UCSD-AML1 (cell line): ENCODE results near the gene DPYSL3.

Source experiments
- DNase-seq: peaks from one replicate; lab custom pipeline; 2025; ENCODE audit not compliant: unreplicated experiment; lab: John Stamatoyannopoulos, UW

The DPYSL3 gene

DNA sequence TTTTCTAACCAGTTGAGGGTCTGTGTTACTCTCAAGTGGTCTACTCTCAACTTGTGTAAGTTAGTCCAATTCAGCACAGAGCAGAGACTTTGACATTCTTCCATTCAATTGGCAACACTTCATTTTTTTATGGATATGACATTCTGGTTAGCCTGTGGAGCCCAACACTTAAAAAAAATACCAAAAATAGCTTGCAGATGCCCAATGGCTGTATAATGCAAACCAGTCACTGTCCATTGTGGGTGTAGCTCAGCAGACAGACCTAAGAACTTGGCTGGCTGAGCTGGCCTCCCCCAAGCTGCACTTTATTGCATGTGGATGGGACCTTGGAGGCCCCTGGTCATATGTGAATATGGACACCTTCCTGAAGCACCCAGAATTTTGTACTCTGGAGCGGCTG lies 103.2 kb downstream of the DPYSL3 start:
- DNase-seq, result no peak

DNA sequence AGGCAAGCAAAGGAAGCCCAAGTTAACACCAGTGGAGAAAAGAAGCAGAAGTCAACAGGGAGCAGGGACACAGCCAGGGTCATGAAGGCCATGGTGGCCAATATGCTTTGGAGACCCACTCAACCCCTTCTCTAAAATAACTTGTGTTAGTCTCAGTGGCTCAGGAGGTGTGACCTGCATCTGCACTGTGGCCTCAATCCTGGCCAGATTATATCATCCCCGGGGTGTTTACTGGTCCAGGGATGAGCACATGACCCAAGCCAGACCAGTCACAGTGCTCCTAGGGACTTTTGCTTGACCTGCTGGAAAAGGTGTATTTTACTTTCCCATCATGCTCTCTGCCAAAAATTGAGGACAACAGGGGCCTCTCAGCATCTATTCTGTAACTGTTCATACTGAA lies 105.2 kb downstream of the DPYSL3 start:
- DNase-seq, result no peak

DNA sequence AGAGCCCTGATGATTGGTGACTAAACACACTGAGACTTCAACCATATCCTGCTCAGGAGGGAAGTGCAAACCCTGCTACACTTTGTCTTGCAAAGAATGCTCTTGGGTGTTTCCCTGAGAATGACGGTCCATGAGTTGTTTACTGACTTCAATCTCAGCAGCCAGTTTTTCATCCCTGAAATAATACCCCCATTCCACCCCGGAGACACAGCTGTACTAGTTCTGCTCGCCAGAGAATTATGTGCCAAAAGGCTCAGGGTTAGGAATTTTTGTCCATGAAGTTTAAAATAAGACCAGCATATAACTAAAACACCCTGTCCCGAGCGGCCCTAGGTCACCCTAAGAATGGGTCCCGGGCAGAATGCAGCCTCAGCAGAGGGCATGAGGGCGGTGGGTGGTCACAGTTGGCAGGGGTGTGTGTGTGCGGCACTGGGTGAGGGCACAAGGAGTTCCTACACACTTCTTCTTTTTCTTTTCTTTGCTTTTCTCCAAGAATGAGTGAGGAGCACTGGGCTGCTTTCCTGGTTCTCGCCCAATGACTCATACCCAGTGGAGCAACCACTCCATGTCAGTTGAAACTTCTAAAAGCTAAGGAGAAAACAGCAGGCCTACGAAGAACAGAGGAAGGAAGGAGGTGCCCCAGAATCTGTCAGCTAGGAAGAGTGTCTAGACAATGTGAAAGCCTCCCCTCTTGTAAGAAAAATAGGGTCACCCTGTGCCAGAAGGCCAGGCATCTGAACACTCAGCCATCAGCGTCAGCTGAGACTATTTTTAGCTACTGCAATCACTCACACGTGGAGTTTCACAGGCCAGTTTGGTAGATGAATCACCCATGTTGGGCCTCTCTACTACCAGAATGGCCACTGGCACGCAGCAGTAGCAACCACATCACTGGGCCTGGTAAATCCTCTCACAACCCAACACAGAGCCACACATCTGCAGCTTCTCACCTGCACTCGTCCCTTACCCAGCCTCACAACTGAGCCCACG lies 105.9 kb downstream of the DPYSL3 start:
- no peak for DNase-seq

DNA sequence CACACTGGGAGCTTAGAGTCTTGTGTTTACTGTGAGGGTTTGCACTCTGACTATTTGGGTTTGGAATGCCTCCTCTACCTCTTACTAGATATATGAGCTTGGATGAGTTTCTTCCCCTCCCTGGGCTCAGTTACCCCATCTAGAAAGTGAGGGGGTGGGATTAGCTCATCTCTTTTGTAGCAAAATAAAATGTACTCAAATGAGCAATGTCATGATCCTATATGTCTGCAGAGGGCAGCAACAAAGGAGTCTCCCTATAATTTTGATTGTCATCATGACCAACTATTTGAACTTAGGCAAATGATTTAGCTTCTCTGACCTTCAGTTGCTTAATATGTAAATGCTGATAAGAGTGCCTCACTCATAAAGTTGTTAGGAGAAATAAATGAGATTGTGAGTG lies 109.0 kb downstream of the DPYSL3 start:
- no peak for DNase-seq

DNA sequence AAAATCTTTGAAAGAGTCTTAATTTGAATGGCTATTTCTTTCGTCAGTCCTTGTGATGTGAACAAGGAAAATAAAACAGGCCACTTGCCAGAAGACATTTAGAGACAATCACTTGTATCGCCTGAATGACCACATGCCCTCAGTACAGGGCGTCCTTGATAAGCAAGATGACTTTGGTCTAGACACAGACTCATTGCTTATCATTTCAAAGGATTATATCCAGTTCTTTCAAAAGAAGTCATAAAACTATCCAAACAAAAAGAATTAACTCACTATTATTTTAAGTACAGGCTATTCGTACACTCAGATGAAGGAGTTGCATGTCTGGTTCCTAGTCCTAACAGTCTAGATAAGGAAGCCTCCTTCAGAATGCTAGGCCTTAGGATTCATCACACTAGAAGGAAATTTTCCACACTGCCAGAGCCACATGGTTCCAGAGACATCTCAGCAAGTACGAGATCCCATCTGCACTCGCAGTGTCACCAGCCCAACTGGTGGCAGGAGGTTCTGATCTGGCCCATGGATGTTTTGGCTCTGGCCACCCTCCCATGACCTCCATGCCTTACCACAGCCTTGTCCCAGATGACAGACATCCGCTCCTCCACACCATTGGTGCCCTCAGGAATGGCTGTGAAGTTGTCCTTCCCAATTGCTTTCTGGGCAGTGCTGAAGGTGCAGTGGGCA lies 109.6 kb downstream of the DPYSL3 start:
- no peak for DNase-seq

DNA sequence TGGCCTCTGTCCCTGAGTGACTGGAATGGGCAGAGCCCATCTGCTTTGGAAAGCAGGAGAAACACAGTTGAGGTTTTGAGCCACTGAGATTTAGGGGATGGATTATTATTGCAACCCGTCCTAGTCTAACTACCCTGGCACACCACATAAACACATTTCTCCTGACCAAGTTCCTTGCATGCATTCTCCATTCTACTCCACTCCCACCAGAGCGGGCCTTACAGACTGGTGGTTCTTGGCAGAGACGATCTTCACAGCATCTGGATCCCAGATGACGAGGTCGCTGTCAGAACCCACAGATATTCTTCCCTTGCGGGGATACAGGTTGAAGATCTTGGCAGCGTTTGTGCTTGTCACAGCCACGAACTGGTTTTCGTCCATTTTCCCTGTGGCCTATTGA lies 111.0 kb downstream of the DPYSL3 start:
- no peak for DNase-seq

DNA sequence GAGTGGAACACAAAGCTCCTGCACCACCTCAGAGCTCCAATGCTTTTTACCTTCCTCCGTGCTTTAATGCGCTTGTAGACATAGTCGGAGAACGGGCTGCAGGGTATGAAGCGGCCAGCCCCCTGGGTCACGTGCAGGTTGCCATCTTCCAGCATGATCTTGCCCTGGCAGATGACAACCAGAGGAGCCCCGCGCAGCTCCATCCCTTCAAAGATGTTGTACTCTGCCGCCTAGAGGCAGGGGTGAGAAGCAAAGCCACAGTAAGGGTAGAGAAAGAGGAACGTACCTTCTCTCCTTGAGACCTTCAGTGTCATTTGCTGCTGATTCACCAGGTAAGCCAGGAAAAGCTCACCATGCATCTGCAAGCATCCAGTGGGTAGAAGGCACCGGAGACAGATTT lies 112.3 kb downstream of the DPYSL3 start:
- DNase-seq, result no peak

DNA sequence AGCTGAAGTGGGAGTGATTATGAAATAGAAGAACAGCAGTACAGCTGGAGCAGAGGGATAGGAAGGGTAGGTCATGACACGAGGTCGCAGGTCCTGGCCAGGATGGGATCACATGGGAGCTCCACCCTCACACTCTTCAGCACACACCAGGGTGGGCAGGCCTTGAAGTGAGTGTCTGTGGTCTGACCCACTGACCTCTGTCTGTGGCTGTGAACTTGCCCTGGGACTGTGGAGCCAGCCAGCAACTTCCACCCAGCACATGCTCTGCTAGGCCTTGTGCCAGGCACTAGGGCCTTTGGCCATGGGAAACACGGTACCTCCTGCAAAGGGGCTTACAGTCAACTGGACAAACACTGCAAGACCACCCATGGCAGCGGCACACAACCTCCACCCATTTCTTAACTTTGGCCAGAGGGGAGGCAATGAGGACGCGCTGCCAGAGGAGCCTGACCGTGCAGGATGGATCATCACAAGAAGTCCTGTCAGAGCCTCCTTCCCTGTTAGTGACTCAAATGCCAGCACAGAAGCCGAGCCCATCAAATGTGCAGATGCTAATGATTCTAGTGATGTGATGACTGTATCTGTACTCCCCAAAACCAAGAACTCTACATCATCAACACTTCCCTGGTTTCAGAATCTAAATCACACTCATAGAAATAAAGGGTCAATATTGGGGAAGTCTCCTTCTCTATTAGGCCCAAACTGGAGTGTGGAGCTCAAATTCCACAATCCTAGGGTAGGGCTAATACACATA lies 113.6 kb downstream of the DPYSL3 start:
- no peak for DNase-seq

DNA sequence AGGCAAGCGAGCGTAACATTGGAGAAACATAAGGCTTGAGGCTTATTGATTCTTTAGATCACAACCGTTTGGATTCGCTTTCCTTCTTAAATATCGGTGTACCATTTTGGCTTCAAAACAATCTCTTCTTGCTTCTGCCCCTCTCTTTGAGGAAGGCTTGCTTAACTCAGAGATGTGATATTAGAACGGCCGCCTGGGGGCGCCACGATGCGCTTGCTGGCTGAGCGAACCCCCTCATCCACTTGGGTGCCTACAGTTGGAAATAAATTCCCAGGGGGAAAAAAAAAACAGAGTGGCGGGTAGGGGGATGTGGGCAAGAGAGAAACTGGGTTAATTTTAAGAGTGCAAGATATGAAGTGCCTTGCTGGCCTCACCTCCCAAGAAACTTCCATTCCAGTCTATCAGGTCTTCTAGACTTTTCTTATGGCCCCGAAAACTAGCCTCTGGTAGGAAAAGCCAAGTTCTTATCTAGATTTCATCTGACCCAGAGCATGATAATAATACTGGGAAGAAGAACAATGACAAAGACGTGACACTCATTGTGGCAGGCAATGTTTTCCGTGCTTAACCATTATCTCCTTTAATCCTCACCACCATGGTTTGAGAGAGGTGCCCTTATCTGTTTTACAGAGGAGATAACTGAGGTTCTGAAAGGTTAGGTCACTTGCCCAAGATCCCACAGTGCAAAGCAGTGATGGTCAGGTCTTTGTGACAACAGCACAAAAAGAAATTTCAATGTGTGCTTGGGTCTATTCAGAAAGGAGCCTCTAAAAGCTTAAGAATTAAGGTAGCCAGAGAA lies 115.8 kb downstream of the DPYSL3 start:
- DNase-seq, result no peak

DNA sequence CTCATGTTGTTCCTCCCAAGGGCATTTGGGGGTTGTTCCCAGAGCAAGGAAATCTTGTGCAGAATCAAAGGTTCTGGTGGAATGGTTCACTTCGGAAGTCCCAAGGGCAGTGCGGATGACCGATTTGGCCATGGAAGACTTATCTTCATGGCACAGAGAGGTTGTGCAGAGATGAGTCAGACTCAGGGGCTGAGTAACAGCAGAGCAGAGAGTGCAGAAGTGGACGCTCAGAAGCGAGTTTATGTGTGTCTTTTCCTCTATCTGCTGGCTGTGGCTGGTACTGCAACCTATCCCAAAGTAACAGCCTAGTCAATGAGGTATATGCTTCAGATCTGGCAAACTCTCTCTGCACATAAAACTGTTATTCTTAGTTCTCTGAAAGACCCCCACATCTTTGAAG lies 118.1 kb downstream of the DPYSL3 start:
- DNase-seq, result peak; percentile 11

DNA sequence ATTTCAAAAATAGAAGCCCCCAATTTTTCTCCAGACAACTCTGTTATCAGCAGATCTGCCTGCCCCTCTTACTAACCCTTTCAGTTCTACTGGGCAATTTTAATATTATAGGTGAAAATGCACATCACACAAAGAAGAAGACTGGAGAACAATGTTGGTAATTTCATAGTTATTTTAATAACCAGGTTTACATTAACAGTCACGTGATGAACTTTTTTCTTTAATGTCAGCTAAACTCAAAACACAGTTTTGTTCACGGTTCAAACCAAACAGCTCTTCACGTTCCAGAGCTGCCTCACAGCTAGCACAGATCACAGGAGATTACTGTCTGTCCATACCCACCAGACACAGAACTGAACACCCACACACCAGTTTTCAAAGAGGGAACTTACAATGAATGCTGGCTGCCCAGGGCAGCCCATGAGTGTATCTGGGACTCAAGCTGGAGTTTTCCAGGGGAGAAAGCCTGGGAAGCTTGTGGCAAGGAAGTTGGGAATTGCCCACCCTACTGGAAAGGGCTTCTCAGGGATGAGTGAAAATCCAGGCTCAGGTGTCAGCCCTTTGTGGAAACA lies 119.1 kb downstream of the DPYSL3 start:
- DNase-seq, result no peak

DNA sequence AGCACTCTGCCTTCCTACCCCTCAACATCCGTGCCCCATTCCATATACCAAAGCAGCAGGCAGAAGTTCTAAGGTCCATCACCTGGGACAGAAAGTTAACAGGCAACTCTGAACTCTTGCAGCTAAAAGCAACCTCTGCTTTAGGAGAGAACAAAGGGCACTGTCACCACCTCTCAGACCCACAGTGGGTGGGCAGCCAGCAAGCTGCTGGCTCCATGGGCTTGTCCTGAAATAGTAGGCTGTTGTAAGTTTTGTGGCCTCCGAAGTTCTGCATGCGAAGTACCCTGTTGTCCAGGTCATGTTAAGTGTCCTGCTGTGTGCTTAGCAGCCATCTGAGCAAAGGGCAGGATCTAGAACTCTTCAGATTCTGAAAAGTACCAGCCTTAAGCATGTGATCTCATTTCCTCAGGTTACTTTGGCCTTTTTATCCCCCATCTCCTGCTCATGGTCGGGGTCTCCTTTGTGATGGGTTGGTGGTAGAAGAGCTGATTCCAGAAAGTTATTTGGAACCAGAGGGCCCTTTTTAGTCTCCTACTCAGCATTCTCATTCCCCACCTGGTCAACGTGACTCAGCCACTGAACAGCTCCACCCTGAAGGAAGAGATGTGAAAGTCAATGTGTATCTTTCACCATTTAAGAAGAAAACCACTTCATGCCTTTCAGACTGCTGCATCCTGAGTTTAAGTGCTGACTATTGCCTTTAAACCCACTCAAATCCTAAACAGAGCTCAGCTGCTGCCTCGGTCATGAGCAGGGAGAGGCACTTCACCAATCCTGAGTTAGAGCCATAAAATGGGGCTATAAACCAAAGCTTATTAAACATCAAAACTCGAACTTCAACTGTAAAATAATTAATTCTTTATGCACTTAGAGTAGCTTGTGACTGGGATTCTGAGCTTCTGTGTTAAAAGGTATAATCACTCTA lies 121.4 kb downstream of the DPYSL3 start:
- no peak for DNase-seq

DNA sequence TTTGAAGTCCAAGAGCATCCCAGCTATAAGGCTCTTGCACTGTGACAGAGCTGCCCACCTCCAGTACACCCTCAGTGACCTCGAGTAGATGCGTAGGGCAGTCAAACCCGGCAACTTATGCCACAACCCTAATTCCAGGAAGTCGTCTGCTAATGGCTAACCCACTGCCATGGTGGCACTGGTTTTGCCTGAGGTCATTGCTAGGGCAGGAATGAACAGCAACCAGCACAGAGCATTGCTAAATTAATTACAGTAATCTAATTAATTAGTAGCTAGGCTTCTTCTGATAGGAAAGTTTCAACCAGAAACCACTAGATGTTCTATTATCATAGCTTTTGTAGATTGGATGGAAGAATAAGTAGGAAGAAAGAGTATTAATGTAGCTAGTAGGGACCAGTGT lies 122.8 kb downstream of the DPYSL3 start:
- no peak for DNase-seq

DNA sequence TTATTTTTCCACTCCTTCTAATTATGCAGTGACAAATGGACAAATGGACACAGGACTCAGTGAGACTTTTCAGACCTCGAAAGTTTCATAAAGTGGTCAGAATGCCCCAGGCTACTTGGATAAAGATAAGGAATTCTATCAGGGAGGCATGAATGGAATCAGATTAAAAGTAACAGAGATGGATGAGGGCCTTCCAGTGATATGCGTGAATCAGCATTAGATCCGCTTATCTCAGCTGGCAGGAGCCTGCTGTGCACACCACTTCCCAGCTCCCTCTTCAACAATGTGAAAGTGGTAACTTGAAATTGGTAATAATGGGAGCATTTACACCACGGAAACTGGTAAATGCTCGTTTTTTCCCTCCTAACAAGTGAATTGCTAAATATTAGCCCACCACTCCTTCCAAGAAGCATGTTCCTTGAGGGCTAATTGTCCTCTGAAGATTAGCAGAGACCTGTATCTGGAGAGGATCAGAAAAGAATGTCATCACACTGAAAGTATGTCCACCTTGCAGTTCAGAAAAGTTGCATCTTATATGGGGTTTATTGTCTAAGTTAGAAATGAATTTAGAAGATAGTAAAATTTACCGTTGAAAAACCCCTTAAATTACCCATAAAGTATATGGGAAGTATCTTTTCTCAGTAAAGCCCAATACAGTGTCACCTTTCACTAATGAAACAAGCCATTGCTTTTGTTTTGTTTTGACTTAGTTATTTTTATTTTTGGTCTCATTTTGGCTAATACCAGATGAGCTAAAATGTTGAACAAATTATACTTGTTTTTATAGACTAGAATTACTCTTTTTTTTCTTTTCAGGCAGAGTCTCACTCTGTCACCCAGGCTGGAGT lies 125.3 kb downstream of the DPYSL3 start:
- DNase-seq, result no peak

DNA sequence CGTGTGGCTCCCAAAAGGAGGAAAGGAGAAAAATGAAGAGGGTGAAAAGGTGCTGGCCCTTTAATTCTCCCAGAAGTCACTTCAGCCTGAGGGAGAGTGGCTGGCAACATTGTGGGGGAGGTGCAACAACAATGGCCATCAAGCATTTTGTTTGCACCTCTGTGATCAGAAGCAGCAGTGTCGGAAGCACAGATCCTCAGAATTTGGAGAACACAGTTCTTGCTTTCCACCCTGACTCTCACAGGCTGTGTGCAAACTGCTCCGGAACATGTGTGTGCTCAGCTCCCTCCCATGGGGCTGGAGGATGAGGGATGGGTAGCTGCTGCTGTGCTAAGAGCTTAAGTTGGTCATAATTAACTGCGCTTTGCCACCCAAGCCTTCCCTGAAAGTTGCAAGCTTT lies 127.1 kb downstream of the DPYSL3 start:
- no peak for DNase-seq

DNA sequence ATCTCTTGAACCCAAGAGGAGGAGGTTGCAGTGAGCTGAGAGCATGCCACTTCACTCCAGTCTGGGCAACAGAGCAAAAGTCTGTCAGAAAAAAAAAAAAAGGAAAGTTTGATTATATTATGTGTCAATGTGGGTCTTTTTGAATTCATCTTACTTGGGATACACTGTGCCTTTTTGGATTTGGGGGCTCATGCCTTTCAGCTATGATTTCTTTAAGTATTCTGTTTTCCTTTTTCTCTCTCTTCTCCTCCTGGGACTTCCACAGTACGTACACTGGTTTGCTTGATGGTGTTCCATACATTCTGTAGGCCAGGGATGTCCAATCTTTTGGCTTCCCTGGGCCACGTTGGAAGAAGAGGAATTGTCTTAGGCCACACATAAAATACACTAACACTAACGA lies 128.3 kb downstream of the DPYSL3 start:
- DNase-seq, result no peak

DNA sequence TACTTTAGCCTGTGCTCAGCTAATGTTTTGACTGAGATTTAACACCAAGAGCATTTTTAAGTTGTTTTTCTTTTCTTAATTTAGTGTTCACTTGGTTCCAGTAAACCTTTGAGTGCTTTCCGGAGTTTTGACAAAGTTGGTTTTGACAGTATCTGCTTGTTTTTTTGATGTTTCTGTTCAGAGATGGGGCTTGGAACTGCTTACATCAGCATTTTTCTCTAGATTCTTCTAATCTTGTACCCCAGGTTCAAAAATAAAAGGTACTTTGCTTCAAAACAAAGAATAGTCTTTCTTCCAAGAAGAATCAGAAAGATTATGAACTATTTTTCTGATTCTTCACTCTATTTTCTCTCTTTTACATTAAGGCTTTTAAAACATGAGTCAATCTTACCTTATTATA lies 132.2 kb downstream of the DPYSL3 start:
- DNase-seq, result no peak

DNA sequence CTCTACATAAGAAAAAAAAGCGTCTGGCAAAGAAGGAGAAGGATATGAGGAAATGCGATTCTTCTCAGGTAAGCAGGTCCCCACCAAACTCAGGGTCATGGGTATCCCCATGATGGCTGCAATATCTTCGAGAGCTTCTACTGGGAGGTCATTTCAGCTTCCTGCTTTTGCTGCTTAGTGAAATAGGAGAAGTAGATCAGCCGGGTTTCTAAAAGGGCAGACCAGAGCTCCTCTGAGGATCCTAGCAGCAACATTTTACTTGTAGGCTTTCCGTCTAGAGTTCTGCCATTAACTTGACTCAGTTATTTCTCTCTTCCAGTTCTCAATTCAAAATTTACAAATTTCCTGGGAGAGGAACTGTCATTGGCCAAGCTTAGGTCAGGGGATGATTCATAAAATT lies 134.7 kb downstream of the DPYSL3 start:
- no peak for DNase-seq

DNA sequence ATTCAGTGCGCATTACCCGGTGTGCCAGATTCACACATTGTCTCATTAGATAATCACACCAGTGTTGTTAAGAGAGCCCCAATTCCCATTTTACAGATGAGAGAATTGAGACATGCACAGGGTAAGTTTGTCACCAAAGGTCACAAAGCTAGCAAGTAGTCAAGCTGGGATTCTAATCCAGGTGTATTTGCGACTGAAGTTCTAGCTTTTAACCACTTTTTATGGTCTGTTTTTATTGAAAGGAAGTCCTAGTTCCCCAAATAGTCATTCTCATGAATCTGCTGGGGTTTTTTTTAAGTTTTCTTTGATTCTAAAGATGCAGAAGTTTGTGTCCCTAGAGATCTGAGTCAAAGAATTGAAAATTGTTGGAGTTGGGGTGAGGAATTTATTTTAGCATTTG lies 136.5 kb downstream of the DPYSL3 start:
- DNase-seq, result no peak
